OCI-LY7 (cell line): ENCODE results near the gene RFNG. TPM values are rescaled to one million over a fixed set of nuclear protein-coding genes. Genes with fewer than 3 reads are reported as not detected.

Experiments used
- BruUV-seq: library from RNA; stranded (reverse); fragments of 400-500 nt; replicated peaks from 2 replicates; lab custom pipeline; 2021; lab: Mats Ljungman, UMichigan
- CTCF ChIA-PET: fragments of 300-600 bp; sonication (Branson Sonifier 250); formaldehyde crosslinking; loops from one replicate; lab custom pipeline; 2022; ENCODE audit warnings: antibody characterized with exemption; ENCODE audit not compliant: unreplicated experiment; lab: Charles Lee
- POLR2A ChIA-PET: fragments of 300-600 bp; sonication (Branson Sonifier 250); formaldehyde crosslinking; loops from one replicate; lab custom pipeline; 2022; ENCODE audit warnings: antibody characterized with exemption; lab: Charles Lee
- DNase-seq: peaks from one replicate; pipeline ENCODE4 v3.0.0-alpha.2; 2015; ENCODE audit warnings: low spot score
- H2AFZ ChIP-seq: fragments of 200-600 bp; sonication (generic), shearing (Covaris generic); 2 replicates; pipeline ENCODE4 v1.6.1; 2014; ENCODE audit warnings: mild to moderate bottlenecking, antibody characterized with exemption, low read length, moderate library complexity
- H3K27ac ChIP-seq: fragments of 200-600 bp; sonication (generic); 2 replicates; pipeline ENCODE4 v1.5.1; 2014; ENCODE audit warnings: mixed run types, low read depth, mild to moderate bottlenecking, moderate library complexity, low read length, inconsistent platforms; ENCODE audit not compliant: poor library complexity, severe bottlenecking
- H3K36me3 ChIP-seq: fragments of 200-600 bp; sonication (generic); 2 replicates; pipeline ENCODE4 v1.6.1; 2014; ENCODE audit warnings: mild to moderate bottlenecking, antibody characterized with exemption, low read length, moderate library complexity, mixed read lengths; ENCODE audit not compliant: insufficient read depth
- H3K4me1 ChIP-seq: fragments of 200-600 bp; sonication (generic); 2 replicates; pipeline ENCODE4 v1.5.1; 2014; ENCODE audit warnings: mild to moderate bottlenecking, low read length; ENCODE audit not compliant: insufficient read depth, poor library complexity, severe bottlenecking
- H3K4me2 ChIP-seq: fragments of 200-600 bp; sonication (generic); 2 replicates; pipeline ENCODE4 v1.6.1; 2014; ENCODE audit warnings: mild to moderate bottlenecking, low read length
- H3K4me3 ChIP-seq: fragments of 200-600 bp; sonication (generic); 2 replicates; pipeline ENCODE4 v1.5.1; 2014; ENCODE audit warnings: mild to moderate bottlenecking, low read depth, low read length; ENCODE audit not compliant: poor library complexity, severe bottlenecking
- H3K79me2 ChIP-seq: fragments of 200-600 bp; sonication (generic); 2 replicates; pipeline ENCODE4 v1.6.1; 2016; ENCODE audit warnings: low read depth, mild to moderate bottlenecking, low read length, moderate library complexity, mixed read lengths; ENCODE audit not compliant: insufficient read depth
- H3K9me2 ChIP-seq: fragments of 200-600 bp; sonication (generic); 2 replicates; pipeline ENCODE4 v1.6.1; 2016; ENCODE audit warnings: mild to moderate bottlenecking, low read length, mixed read lengths; ENCODE audit not compliant: insufficient read depth
- H3K9me3 ChIP-seq: fragments of 200-600 bp; sonication (generic); 2 replicates; pipeline ENCODE4 v1.6.1; 2014; ENCODE audit warnings: mild to moderate bottlenecking, mixed run types, low read length, mixed read lengths
- H4K20me1 ChIP-seq: fragments of 200-600 bp; sonication (generic); 2 replicates; pipeline ENCODE4 v1.6.1; 2014; ENCODE audit warnings: mild to moderate bottlenecking, antibody characterized with exemption, low read length, moderate library complexity, mixed read lengths; ENCODE audit not compliant: insufficient read depth
- EZH2phosphoT487 ChIP-seq: fragments of 200-600 bp; sonication (generic); IDR thresholded peaks from 2 replicates; pipeline ENCODE4 v1.6.1; 2018; ENCODE audit warnings: low read depth, borderline replicate concordance, mild to moderate bottlenecking, mixed run types, antibody characterized with exemption, low read length, moderate library complexity, mixed read lengths
- intact Hi-C: fragments of 100-400 bp; cut with micrococcal nuclease; formaldehyde crosslinking; loops from one replicate; pipeline ENCODE4 v1.10.0; 2022; ENCODE audit not compliant: unreplicated experiment
- total RNA-seq, 2 experiments: library from RNA; depleted of rRNA in 1 of 2; stranded (reverse); fragments of >200 nt in 1 of 2; shearing (Covaris generic) in 1 of 2; gene quantifications; 2 replicates each; pipeline ENCODE4 v1.2.3, GENCODE V29; 2014 to 2022
- TF ChIP-seq, protein P1 (sequence below): fragments of 200-600 bp; sonication (generic); conservative IDR thresholded peaks from 2 replicates; pipeline ENCODE4 v1.5.1; 2014; ENCODE audit warnings: mild to moderate bottlenecking, antibody characterized with exemption, low read length, moderate library complexity, mixed read lengths

Gene RFNG
- total RNA-seq, 2 experiments from 2014 or later: 47.3 to 59.4 TPM

DNA sequence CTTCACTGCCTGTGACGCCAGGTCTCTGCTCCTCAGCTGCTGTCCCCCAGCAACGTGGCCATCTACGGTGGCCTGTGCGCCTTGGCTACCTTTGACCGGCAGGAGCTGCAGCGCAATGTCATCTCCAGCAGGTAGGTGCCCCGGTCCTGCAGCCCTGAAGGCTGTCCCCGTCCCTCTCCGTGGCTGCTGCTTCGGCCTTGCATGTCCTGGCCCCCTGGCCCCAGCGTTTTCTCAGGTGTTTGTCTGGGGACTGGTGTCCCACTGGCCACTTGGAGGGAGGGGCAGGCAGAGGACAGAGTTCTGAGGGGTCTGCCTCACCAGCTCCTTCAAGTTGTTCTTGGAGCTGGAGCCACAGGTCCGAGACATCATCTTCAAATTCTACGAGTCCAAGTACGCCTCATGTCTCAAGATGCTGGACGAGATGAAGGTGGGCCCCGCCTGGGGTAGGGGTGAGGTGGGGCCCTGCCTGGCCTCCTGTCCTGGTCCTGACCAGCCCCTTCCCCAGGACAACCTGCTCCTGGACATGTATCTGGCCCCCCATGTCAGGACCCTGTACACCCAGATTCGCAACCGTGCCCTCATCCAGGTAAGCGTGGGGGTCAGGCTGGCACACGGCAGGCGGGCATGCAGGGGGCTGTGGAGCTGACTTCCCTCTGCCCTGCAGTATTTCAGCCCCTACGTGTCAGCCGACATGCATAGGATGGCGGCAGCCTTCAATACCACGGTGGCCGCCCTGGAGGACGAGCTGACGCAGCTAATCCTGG lies 4.5 kb upstream of the RFNG start:
- no peaks in the 10 kb centered on the region for H3K9me2 ChIP-seq
- no peaks in the 10 kb centered on the region for H4K20me1 ChIP-seq
- no peak overlapping the region for H3K4me2 ChIP-seq
- peaks cover 9% of the 10 kb centered on the region for H3K4me1 ChIP-seq
- H3K27ac ChIP-seq: no peak overlapping the region
- ChIA-PET CTCF (no interaction called here), POLR2A (no interaction called here)
- intact Hi-C loops: no loop called here
- peaks cover 8% of the 10 kb centered on the region; the same call in 1 of the 2 replicates for H3K79me2 ChIP-seq
- H2AFZ ChIP-seq: no peak overlapping the region
- no TSS peak for BruUV-seq
- no peaks in the 10 kb centered on the region for H3K9me3 ChIP-seq
- peaks cover 79% of the 10 kb centered on the region for H3K36me3 ChIP-seq
- no peak overlapping the region for H3K4me3 ChIP-seq
- no peak for TF ChIP-seq EZH2phosphoT487
- TF ChIP-seq, protein P1, sequence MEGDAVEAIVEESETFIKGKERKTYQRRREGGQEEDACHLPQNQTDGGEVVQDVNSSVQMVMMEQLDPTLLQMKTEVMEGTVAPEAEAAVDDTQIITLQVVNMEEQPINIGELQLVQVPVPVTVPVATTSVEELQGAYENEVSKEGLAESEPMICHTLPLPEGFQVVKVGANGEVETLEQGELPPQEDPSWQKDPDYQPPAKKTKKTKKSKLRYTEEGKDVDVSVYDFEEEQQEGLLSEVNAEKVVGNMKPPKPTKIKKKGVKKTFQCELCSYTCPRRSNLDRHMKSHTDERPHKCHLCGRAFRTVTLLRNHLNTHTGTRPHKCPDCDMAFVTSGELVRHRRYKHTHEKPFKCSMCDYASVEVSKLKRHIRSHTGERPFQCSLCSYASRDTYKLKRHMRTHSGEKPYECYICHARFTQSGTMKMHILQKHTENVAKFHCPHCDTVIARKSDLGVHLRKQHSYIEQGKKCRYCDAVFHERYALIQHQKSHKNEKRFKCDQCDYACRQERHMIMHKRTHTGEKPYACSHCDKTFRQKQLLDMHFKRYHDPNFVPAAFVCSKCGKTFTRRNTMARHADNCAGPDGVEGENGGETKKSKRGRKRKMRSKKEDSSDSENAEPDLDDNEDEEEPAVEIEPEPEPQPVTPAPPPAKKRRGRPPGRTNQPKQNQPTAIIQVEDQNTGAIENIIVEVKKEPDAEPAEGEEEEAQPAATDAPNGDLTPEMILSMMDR: no peak
- no peak for DNase-seq

DNA sequence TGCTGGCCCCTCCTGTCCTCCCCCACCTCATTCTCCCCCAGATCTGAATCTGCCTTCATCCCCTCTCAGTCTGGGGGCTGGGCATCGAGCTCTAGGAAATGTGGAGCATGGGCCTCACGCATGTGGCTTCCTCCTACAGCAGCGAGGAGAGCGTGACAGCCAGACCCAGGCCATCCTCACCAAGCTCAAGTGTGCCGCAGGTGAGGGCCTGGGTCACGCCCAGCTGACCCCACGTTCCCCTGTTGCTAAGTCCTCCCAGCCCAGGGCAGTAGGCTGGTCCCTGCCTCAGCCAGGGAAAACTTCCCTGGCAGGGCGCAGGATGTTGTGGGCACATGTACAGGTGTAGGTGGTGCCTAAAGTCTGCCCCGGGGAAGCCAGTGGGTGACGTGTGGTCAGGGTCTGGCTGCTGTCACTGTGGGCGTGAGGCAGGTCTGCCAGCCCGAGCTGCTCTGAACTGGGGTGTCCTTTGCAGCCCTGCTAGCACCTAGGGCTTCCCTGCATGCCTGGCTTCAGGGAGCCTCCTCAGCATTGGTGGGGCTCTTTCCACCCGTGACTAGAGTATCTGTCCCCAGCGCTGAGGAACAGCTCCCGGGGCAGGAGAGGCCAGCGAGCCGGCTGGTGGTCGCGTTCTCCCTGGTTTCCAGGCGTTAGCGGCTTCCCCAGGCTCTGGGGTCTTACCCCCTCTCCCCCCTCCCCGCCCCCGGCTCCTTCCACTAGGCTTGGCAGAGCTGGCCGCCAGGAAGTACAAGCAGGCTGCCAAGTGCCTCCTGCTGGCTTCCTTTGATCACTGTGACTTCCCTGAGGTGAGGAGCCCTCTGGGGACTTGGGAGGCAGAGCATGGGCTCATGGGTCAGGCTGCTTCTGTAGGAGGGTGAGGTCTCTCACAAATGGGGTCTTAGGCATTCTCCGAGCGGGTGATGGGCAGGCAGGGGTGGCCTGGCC lies 3.7 kb upstream of the RFNG start:
- DNase-seq: no peak
- no peaks in the 10 kb centered on the region for H3K9me2 ChIP-seq
- TF ChIP-seq, protein P1: no peak
- TF ChIP-seq EZH2phosphoT487: no peak
- H3K79me2 ChIP-seq: peaks cover 8% of the 10 kb centered on the region; the same call in 1 of the 2 replicates
- ChIA-PET CTCF (no interaction called here), POLR2A (no interaction called here)
- H3K9me3 ChIP-seq: no peaks in the 10 kb centered on the region
- no peak overlapping the region for H2AFZ ChIP-seq
- no TSS peak for BruUV-seq
- H3K27ac ChIP-seq: no peak overlapping the region
- H4K20me1 ChIP-seq: no peaks in the 10 kb centered on the region
- intact Hi-C loops: no loop called here
- H3K4me1 ChIP-seq: peaks cover 17% of the 10 kb centered on the region
- H3K4me3 ChIP-seq: no peak overlapping the region
- H3K36me3 ChIP-seq: peaks cover 70% of the 10 kb centered on the region
- no peak overlapping the region for H3K4me2 ChIP-seq
